Stimulated activated CD8-positive, alpha-beta memory T cell treated with anti-CD3 and anti-CD28 coated beads, Interleukin-12 subunit alpha, Interleukin-12 subunit beta, amount 100 ng/mL, for 1 hour (primary cell): ENCODE data around the gene ADAMTS6.
"Not testable (repeated sequence)": the region's sequence is repeated elsewhere in the genome, so short reads cannot be mapped to it uniquely, and the experiment has no call there.

ENCODE experiments used
- DNase-seq: peaks from one replicate; pipeline ENCODE4 v3.0.0-alpha.2; 2020; ENCODE audit warnings: low read depth

ADAMTS6 gene

GRCh38 chr5:65462139-65462705 lies 19.5 kb downstream of the ADAMTS6 start:
- no peak for DNase-seq

DNA sequence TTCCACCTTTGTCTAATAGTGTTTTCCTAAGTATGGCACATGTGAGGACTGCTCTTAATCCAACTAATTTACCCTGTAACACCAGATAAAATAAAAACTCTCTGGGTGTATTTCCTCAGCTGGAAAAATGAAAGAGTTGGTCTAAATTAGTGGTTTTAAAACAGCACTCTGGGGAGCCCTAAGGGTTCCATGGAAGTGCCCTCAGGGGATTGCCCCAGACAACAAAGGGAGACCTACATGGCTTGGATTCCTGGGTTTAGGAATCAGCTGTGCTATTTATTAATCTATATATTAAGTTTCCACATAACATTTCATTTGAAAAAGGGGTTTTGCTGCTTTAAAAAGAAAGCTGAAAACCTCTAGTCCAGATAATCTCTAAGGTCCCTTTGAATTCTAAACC lies 20.2 kb downstream of the ADAMTS6 start:
- no peak for DNase-seq

- DNase-seq: no peak
Observed at GRCh38 chr5:65459995-65460394, 21.7 kb downstream of the ADAMTS6 start.

DNA sequence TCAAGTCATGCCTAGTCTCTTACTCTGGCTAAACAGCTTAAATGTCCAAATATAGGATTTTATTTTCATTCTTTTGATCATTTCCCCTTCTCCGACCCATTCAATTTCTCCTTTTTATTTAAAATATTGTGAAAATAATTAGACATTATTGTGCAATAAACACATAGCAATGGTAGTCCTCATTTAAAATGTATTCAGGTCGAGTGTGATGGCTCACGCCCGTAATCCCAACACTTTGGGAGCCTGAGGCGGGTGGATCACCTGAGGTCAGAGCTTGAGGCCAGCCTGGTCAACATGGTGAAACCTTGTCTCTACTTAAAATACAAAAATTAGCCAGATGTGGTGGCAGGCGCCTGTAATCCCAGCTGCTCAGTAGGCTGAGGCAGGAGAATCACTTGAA lies 26.7 kb downstream of the ADAMTS6 start:
- no peak for DNase-seq

GRCh38 chr5:65451436-65451835 lies 30.3 kb downstream of the ADAMTS6 start:
- no peak for DNase-seq

- no peak for DNase-seq
Observed at GRCh38 chr5:65446682-65447081, 35.0 kb downstream of the ADAMTS6 start.

DNA sequence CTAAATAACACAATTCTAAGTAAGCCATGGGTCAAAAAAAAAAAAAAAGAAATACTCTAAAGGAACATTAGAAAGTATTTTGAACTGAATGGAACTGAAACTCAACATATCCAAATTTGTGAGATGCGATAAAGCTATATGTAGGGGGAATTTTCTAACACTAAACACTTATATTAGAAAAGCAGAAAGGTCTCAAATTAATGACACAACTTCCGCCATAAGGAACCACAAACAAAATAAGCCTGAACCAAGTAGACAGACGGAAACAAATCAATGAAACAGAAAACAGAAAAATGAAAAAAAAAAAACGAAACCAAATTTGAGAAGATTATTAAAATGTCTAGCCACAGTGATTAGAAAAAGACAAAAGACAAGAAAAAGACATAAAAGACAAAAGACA lies 39.9 kb downstream of the ADAMTS6 start:
- no peak for DNase-seq

GRCh38 chr5:65440456-65440855 lies 41.3 kb downstream of the ADAMTS6 start:
- no peak for DNase-seq

- DNase-seq: no peak
Observed at GRCh38 chr5:65434122-65434521, 47.6 kb downstream of the ADAMTS6 start.

DNA sequence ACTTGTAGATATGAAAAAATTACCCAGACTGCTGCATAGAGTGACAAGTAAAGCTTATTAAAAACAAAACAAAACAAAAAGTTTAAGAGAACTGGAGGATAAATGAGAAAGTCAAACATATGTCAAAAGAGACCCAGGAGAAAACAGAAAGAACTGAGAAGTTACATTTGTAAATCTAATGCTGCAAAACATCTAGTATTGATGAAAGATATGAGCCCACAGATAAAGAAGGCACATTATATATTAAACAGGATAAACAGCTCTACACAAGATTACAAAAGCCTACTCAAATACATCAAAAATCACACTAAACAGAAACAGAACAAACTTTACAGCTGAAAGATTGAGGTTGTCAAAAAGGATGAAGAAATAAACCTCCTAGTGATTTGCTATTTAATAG lies 55.1 kb downstream of the ADAMTS6 start:
- no peak for DNase-seq

DNA sequence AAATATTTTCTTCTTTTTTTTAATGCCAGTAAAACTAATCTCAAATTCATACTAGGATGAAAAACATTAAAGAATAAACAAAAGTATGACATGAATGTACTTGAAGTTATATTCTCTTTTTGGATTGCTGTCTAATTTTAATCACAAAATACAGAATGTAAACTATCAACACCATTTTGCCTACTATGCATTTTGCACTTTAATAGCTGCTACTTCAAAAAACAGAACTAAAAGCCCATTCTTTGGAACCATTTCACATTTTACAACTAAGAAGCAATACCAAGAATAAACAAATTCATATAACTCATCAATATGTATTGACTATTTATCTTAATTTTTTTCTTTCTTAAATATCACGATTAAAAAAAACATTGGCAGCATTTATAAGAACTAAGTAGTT lies 58.1 kb downstream of the ADAMTS6 start:
- DNase-seq: no peak

GRCh38 chr5:65418661-65419060 lies 63.1 kb downstream of the ADAMTS6 start:
- no peak for DNase-seq

- DNase-seq: no peak
Observed at GRCh38 chr5:65413822-65414221, 67.9 kb downstream of the ADAMTS6 start.

DNA sequence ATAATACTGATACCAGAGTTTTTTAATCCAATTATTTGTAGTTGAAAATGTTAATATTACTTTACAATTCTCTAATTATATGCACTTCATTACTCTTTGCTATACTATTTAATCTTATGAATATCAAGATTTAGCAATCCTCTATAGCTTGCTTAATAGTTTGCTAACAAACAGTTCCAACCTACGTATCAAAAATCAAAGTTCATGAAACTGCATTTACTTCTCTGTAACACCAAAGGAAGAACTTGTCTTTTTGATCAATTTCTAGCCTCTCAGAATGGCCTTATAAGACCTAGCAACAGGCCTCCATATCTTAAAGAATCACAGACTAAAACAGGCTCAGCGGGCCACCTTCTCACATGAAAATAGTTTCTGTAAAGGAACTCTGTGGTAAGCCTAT lies 68.9 kb downstream of the ADAMTS6 start:
- DNase-seq: no peak

- no peak for DNase-seq
Observed at GRCh38 chr5:65411356-65411755, 70.4 kb downstream of the ADAMTS6 start.

GRCh38 chr5:65395526-65396155 lies 86.1 kb downstream of the ADAMTS6 start:
- no peak for DNase-seq

GRCh38 chr5:65394087-65394486 lies 87.6 kb downstream of the ADAMTS6 start:
- no peak for DNase-seq

DNA sequence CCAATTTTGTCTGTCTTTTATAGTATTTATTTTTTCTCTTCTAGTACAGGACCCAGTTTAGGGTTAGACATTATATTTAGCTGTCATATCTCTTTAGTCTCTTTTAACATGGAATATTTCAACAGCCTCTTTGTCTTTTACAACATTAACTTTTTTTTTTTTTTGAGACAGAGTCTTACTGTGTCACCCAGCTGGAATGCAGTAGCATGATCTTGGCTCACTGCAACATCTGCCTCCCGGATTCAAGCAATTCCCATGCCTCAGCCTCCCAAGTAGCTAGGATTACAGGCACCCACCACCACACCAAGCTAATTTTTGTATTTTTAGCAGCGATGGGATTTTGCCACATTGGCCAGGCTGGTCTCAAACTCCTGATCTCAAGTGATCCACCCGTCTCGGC lies 90.1 kb downstream of the ADAMTS6 start:
- no peak for DNase-seq

GRCh38 chr5:65390208-65390607 lies 91.5 kb downstream of the ADAMTS6 start:
- no peak for DNase-seq

DNA sequence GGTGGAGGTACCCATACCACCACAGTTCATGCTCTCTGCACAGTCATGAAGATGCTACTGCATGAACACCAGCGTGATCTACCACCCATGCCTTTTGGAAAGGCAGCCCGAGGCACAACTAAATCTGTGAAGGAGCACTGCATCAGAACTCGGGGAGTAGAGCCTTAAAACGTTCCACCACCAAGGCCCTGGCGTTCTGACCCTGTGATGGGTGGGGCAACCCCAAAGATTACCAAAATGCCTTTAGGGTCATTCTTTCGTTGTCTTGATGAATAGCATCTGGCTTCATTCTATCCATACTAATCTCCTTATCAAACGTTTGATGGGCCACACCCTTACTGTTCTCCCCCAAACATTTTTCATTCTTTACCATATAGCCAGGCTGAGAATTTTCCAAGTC lies 97.9 kb downstream of the ADAMTS6 start:
- DNase-seq: no peak

- DNase-seq: no peak
Observed at GRCh38 chr5:65382582-65382981, 99.1 kb downstream of the ADAMTS6 start.

DNA sequence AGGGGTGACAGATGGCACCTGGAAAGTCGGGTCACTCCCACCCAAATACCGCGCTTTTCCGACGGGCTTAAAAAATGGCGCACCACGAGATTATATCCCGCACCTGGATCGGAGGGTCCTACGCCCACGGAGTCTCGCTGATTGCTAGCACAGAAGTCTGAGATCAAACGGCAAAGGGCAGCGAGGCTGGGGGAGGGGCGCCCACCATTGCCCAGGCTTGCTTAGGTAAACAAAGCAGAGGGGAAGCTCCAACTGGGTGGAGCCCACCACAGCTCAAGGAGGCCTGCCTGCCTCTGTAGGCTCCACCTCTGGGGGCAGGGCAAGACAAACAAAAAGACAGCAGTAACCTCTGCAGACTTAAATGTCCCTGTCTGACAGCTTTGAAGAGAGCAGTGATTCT lies 111.2 kb downstream of the ADAMTS6 start:
- DNase-seq: not testable (repeated sequence)

- DNase-seq: no peak
Observed at GRCh38 chr5:65366655-65367054, 115.1 kb downstream of the ADAMTS6 start.

DNA sequence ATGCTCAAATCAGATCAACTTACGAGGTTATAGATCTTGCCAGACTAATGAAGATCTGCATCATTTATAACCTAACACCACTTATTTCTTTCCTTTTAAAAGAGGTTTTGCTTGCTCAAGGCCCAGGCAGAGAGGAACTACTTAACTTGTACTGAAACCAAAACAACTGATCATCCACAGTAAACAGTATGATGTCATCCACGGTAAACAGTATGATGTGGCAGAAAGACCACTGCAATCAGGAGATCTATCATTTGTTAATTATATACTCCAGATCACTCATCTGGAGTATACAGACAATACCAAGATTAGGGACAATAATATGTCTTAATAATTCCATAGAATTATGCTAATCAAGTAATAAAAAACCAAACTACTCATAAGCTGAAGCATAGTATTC lies 116.8 kb downstream of the ADAMTS6 start:
- no peak for DNase-seq
